ENCODE measurements around the gene HRAS. TPM values are rescaled to one million over a fixed set of nuclear protein-coding genes. Genes with fewer than 3 reads are reported as not detected.

Gene HRAS
- total RNA-seq, 4 donors from 2014 or later, result 82.9 to 131 (median 96.2) TPM

DNA sequence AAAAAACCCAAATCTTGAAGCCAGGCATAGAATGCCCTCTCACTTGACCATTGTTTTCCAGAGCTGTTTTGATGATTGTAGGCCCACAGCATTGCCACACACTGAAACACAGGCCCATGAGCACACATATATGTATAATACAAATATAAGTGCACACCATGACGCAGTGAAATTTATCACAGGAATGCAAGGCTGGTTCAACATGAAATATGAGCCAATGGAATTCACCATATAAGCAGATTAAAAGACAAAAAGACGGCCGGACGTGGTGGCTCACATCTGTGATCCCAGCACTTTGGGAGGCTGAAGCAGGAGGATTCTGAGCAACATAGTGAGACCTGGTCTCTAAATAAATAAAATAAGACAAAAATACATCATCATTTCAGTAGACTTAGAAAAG is 19.0 kb downstream of the HRAS start:
- Histone ChIP-seq H3K36me3 (peaks cover 12% of the 10 kb centered on the region), H3K4me3 (no peak overlapping the region), H3K27me3 (no peaks in the 10 kb centered on the region), H3K4me1 (peaks cover 12% of the 10 kb centered on the region), H3K9me3 (no peaks in the 10 kb centered on the region), H3K27ac (no peak overlapping the region)
- TF ChIP-seq POLR2AphosphoS5 (IDR thresholded peaks at IDR 0.05) (no peak), EP300 (IDR thresholded peaks at IDR 0.05) (no peak), POLR2A (IDR thresholded peaks at IDR 0.05) (no peak)
- TF ChIP-seq, protein P1, sequence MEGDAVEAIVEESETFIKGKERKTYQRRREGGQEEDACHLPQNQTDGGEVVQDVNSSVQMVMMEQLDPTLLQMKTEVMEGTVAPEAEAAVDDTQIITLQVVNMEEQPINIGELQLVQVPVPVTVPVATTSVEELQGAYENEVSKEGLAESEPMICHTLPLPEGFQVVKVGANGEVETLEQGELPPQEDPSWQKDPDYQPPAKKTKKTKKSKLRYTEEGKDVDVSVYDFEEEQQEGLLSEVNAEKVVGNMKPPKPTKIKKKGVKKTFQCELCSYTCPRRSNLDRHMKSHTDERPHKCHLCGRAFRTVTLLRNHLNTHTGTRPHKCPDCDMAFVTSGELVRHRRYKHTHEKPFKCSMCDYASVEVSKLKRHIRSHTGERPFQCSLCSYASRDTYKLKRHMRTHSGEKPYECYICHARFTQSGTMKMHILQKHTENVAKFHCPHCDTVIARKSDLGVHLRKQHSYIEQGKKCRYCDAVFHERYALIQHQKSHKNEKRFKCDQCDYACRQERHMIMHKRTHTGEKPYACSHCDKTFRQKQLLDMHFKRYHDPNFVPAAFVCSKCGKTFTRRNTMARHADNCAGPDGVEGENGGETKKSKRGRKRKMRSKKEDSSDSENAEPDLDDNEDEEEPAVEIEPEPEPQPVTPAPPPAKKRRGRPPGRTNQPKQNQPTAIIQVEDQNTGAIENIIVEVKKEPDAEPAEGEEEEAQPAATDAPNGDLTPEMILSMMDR (IDR thresholded peaks at IDR 0.05), result no peak
- DNase-seq (ENCODE audit: low spot score in 2 of 2), result no peak
- WGBS, result 98% methylated on average over 4 of the region's 4 CpGs

DNA sequence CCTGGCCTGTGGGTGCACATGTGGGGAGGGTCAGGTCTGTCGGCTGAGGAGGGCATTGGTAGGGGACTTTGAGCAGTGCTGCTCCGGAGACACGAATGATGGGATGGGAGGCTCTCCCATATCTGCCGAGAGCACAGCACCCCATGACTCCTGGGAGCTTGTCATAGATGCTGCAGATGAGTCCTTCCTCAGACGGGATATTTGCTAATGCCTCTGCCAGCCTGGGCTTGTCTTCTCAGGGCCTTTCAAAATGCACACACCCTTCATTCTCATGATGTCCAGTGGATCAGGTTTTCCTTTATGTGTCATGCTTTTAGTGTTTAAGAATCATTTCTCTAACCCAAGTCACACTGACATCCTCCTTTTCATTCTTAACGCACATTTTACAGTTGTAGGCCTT is 20.2 kb downstream of the HRAS start:
- H3K27ac ChIP-seq, result peak overlapping the region; percentile 78

DNA sequence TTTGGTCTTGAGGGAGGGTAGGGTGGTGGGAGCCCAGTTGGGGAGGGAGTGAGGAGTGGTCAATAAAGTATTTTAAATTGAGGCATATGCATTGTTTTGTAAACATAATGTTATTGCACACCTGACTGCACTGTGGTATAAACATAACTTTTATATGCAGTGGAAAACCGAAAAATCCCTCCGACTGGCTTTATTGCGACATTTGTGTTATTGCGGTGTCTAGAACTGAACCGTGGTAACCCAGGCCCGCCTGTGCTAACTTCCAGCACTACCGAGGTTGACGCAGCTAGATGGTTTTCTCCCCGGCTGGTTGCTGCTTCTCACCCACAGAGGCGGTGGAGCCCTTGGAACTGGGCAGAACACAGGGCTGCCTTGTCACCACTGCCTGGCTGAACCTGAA is 20.8 kb downstream of the HRAS start:
- peaks cover 12% of the 10 kb centered on the region for H3K36me3 ChIP-seq
- no peak for DNase-seq (ENCODE audit: low spot score in 2 of 2)
- TF ChIP-seq, protein P1 (IDR thresholded peaks at IDR 0.05), result no peak
- TF ChIP-seq POLR2A (IDR thresholded peaks at IDR 0.05) (no peak), POLR2AphosphoS5 (IDR thresholded peaks at IDR 0.05) (no peak), EP300 (IDR thresholded peaks at IDR 0.05) (no peak)
- H3K4me1 ChIP-seq, result peaks cover 12% of the 10 kb centered on the region
- H3K9me3 ChIP-seq, result no peaks in the 10 kb centered on the region
- peak overlapping the region; percentile 78 for H3K27ac ChIP-seq
- no peak overlapping the region for H3K4me3 ChIP-seq
- H3K27me3 ChIP-seq, result no peaks in the 10 kb centered on the region
- WGBS, result 91% methylated on average over 10 of the region's 10 CpGs

More for the DNA sequence above, 20.2 kb downstream of the HRAS start:
- Histone ChIP-seq H3K9me3 (no peaks in the 10 kb centered on the region), H3K27me3 (no peaks in the 10 kb centered on the region), H3K4me3 (no peak overlapping the region), H3K36me3 (peaks cover 12% of the 10 kb centered on the region), H3K4me1 (peaks cover 12% of the 10 kb centered on the region)
- TF ChIP-seq EP300 (IDR thresholded peaks at IDR 0.05) (no peak), POLR2AphosphoS5 (IDR thresholded peaks at IDR 0.05) (no peak), POLR2A (IDR thresholded peaks at IDR 0.05) (no peak)
- TF ChIP-seq, protein P1 (IDR thresholded peaks at IDR 0.05), result no peak
- WGBS, result 73% methylated on average over 6 of the region's 6 CpGs
- no peak for DNase-seq (ENCODE audit: low spot score in 2 of 2)

DNA sequence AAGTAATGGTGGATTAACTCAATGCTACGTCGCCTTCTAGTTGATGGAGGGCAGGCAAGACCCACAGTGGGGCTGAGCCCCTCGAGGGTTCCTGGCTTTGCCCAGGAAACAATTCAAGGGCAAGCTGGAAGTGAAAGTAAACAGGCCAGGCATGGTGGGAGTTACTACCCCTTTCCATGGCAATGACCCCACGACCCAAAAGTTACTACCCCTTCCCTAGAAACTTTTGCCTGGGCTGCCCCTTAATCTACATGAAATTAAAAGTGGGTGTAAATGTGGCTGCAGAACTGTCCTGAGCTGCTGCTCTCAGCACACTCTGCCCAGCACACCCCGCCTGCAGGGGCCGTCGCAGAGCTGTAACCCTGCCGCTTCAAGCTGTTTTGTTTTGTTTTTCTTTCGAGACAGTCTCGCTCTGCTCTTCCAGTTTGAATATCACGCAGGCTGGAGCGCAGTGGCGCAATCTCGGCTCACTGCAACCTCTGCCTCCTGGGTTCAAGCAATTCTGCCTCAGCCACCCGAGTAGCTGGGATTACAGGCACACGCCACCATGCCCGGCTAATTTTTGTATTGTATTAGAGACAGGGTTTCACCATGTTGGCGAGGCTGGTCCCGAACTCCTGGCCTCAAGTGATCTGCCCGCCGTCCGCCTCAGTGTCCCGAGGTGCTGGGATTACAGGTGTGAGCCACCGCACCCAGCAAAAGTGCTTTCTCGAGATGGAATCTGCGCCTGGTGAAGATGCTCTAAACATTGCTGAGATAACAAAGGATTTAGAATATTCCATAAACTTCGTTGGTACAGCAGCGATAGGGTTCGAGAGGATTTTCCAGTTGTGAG is 22.4 kb downstream of the HRAS start:
- H3K27ac ChIP-seq, result no peak overlapping the region
- H3K4me3 ChIP-seq, result no peak overlapping the region
- peaks cover 12% of the 10 kb centered on the region for H3K36me3 ChIP-seq
- no peaks in the 10 kb centered on the region for H3K9me3 ChIP-seq
- TF ChIP-seq EP300 (IDR thresholded peaks at IDR 0.05) (no peak), POLR2AphosphoS5 (IDR thresholded peaks at IDR 0.05) (no peak), POLR2A (IDR thresholded peaks at IDR 0.05) (no peak)
- TF ChIP-seq, protein P1 (IDR thresholded peaks at IDR 0.05), result no peak
- no peaks in the 10 kb centered on the region for H3K27me3 ChIP-seq
- 92% methylated on average over 29 of the region's 29 CpGs for WGBS
- no peak for DNase-seq (ENCODE audit: low spot score in 2 of 2)
- peaks cover 11% of the 10 kb centered on the region for H3K4me1 ChIP-seq

DNA sequence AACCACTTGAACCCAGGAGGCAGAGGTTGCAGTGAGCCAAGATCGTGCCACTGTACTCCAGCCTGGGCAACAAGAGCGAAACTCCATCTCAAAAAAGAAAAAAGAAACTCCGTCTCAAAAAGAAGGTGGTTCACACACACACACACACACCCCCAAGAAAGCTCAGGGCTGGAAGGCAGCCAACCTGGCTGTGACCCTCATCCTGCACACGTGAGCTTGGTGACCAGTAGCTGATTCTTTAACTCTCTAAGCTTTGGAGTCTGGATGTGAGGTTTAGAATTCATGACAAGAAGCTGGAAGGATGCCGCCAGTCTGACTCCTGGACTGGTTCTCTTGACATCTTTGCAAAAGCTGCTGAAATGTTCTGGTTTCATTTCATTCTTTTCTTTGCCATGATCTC is 26.4 kb downstream of the HRAS start:
- Histone ChIP-seq H3K9me3 (no peaks in the 10 kb centered on the region), H3K4me3 (no peak overlapping the region), H3K27ac (no peak overlapping the region), H3K27me3 (no peaks in the 10 kb centered on the region), H3K36me3 (peaks cover 10% of the 10 kb centered on the region), H3K4me1 (peaks cover 32% of the 10 kb centered on the region)
- 91% methylated on average over 5 of the region's 5 CpGs for WGBS
- TF ChIP-seq EP300 (IDR thresholded peaks at IDR 0.05) (no peak), POLR2A (IDR thresholded peaks at IDR 0.05) (no peak), POLR2AphosphoS5 (IDR thresholded peaks at IDR 0.05) (no peak)
- TF ChIP-seq, protein P1 (IDR thresholded peaks at IDR 0.05), result no peak
- DNase-seq (ENCODE audit: low spot score in 2 of 2), result no peak
